Epidermal melanocyte (primary cell): Measurements from ENCODE around the gene EML5.
"Not testable (repeated sequence)": the region's sequence is repeated elsewhere in the genome, so short reads cannot be mapped to it uniquely, and the experiment has no call there.

Experiments used
- DNase-seq: peaks from one replicate; pipeline ENCODE4 v3.0.0; 2011; ENCODE audit warnings: low spot score; ENCODE audit not compliant: insufficient read length

The EML5 gene

DNA sequence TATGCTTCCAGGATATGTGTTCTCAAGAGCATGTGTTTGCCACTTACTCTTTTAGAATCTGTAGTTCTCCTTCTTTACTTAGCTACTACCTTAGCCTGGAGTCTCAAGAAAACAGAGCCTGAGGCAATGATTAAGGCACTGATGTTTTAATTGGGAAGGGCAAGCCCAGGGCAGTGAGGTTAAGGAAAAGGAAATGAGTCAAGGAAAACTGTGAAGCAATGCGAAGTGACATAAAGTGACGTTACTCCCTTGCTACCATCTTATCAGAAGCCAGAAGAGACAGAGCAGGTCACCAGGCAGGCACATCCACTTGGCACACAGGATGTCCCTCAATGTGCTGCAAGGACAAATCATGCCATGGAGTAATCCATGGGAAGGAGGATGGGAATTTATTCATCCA is 11.3 kb upstream of the EML5 start:
- DNase-seq: no peak

- no peak for DNase-seq
Observed at GRCh38 chr14:88802596-88802995, 9.8 kb upstream of the EML5 start.

- no peak for DNase-seq
Observed at GRCh38 chr14:88799522-88799921, 6.8 kb upstream of the EML5 start.

- no peak for DNase-seq
Observed at GRCh38 chr14:88798156-88798555, 5.4 kb upstream of the EML5 start.

DNA sequence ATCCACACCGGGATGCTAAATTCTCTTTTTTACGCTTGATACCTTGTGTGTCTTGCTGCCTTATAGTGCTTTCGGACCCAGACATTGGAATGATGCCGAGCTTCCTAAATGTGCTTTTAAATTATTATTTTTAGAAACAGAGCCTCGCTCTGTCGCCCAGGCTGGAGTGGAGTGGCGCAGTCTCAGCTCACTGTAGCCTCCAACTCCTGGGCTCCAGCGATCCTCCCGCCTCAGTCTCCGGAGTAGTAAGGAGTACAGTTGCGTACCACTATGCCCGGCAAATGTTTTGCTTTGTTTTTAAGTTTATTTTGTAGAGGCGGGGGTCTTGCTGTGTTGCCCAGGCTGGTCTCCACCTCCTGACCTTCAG is 489 bp upstream of the EML5 start:
- DNase-seq: no peak

DNA sequence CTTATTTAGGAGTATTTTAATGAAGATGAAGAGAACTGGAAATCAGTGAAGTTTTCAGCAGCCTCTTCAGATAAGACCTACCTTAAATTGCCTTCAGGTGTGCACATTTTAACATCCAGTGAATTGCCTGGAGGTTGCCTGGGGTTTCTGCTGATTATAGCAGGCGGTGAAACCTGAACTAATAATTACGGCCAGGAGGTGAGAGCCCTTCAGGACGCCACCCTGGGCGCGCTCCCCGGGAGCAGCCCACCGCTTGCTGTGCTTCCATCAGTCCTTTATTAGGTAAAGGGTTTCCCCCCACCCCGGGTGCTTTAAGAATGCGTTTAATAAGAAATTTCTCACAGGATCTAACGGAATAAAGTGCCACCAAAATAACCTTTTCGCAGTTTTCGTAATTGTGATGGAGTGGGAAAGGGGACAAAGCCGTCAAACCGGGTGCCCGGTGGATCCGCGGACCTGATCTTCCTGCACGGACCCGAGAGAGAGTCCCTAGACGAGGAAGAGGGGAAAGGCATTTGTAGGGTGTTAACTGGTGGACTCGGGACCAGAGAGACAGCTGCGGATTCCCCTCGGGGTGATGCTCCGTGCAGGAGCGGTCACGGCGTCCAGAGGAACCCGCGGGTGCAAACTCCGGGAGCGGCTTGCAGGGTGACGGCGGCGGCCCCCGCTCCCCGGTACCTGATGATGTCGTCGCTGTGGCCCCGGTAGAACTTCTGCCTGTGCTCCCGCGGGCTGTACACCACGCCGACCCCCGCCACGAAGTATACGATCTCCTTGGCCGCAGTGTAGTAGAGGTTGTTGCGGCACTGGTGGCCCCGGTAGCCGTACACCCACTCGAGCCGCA is 902 bp downstream of the EML5 start:
- DNase-seq: no peak

GRCh38 chr14:88791252-88791621 is 1.5 kb downstream of the EML5 start:
- DNase-seq: no peak

DNA sequence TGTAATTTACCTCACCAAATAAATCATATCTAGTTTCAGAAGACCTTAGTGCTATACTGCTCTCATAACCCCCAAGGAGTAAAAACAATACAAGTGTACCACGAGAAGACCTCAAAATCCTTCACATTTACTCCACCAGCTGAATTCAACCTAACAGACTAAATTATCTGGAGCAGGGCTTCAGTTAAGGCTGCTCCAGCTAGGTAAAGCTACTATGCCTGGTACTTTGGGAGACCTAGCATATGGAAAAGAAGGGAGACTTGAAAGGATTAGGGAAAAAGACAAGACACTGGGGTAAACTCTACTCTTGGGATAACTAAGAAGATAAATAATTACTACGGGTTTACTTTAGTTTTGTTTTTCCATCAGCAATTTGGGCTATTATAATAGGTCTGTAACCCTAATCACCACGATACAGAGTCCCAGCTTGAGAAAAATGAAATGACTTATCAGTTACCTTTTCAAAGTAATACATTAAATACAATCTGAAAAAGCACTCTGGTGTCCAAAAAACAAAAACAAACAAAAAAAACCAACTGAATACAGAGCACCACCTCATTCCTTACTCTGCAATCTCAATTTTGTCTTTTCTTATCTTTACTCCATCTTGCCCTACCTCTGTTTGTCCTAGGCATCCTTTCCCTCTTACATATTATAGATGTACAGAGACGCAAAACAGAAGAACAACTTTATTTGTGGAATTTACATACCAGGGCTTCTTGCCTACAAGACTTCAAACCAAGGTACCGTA is 2.1 kb downstream of the EML5 start:
- DNase-seq: no peak

GRCh38 chr14:88789573-88789972 is 3.2 kb downstream of the EML5 start:
- not testable (repeated sequence) for DNase-seq

DNA sequence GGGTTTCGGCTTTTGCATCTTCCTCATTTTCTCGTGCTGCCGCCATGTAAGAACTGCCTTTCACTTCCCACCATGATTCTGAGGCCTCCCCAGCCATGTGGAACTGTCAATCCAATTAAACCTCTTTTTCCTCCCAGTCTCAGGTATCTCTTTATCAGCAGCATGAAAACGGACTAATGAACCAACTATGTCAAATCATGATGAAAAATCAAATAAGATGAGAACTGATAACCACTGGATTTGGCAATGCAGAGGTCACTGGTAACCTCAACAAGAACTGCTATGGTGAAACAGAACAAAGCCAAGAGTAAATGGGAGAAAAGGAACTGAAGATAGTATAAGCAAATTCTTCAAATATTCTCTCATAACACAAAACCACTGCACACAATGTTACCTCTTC is 6.0 kb downstream of the EML5 start:
- no peak for DNase-seq

GRCh38 chr14:88785911-88786310 is 6.8 kb downstream of the EML5 start:
- no peak for DNase-seq

- DNase-seq: no peak
Observed at GRCh38 chr14:88775532-88775931, 17.2 kb downstream of the EML5 start.

DNA sequence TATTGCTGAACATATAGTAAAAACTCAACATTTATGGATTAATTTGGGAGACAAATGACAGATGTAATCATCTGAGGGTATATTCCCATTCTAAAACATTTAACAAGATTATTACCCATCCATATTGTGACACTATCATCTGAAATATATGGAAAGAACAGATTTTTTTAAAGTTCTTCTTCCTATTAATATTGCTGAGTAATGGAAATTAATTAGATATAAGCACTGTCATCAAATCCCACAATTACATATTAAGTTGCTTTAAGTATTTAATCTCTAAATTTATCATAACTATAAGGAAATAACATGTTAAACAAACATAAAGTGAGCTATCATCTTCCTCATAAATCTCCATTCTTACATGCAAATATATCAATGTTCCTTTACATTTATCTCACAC is 22.0 kb downstream of the EML5 start:
- no peak for DNase-seq

- DNase-seq: no peak
Observed at GRCh38 chr14:88765130-88765529, 27.6 kb downstream of the EML5 start.

DNA sequence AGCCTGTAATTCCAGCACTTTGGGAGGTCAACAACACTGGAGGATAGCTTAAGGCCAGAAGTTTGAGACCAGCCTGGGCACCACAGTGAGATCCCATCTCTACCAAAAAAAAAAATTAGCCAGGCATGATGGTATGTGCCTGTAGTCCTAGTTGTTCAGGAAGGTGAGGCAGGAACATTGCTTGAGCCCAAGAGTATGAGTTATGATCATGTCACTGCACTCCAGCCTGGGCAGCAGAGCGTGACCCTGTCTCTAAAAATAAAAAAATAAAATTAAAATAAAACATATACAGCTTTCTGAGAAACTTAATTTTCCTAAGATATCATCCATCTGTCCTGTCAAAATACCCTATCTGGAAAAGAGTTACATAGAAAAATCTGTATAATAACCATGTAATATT is 38.9 kb downstream of the EML5 start:
- no peak for DNase-seq

DNA sequence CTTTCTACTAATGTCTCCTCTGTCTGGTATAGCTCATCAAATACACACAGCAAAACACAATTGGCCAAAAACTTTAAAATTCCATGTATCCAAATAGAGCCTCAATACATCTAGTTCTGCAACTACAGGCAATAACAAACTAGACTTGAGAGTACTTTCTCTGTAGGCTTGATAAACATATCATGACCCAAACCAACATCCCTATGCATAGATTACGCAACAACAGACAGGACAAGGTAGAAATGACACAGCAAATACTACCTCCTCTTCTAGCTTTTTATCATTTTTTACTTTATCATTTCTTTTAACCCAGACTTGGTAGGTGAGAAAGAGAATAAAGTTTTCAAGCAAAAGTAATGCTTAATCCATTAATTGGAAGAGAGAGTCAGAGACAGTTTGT is 41.8 kb downstream of the EML5 start:
- no peak for DNase-seq

DNA sequence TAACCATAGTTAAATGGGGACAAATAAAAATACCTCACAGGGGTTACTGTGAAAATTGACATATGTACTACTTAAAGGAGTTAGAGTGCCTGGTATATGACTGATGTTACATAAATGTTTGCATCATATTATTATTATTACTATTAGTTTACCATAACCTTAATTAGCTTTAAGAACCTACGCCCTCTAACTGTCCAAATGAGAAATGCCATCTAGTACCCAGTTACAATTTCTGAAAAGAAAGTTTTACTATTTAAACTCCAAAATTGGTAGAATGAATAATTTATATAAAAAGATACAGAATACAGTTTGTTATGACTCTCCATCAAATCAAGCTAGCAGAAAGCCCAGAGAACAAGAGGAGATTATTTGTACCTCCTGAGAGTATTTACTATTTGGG is 42.3 kb downstream of the EML5 start:
- no peak for DNase-seq

- no peak for DNase-seq
Observed at GRCh38 chr14:88749139-88749538, 43.6 kb downstream of the EML5 start.

DNA sequence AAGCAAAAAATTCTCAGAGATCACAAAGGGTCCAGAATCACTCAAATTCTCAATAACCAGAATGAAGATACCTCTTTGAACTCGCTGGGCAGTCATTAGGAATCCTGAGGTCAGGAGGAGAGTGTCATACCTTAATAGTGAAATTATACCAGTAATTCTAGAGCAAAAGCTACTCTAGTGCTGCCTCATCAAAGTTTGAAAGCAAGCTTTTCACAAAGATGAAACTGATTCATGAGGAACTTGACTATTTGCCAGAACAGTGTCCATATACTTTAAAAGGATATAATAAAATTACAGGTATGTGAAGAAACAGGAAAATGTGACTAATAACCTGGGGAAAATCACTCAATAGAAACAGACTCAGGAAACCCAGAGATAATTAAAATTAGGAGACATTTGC is 44.5 kb downstream of the EML5 start:
- DNase-seq: no peak

DNA sequence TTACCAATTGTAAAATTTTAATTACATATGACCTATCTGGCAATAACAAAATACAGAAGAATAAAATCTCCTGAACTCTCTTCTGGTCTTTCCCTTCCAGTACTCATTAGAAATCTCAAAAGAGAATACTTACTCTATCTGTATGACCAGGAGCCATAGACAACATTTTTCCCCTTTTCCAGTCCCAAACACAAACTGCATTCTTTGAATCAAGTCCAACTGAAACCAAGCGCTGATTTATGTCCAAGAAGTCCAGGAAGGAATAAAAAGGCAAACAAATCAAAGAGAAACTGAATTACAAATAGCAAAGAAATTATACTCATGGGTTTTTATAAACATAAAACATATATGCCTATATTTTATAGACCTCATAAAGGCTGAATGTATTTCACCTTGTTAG is 46.7 kb downstream of the EML5 start:
- DNase-seq: no peak

- no peak for DNase-seq
Observed at GRCh38 chr14:88737245-88737644, 55.5 kb downstream of the EML5 start.

DNA sequence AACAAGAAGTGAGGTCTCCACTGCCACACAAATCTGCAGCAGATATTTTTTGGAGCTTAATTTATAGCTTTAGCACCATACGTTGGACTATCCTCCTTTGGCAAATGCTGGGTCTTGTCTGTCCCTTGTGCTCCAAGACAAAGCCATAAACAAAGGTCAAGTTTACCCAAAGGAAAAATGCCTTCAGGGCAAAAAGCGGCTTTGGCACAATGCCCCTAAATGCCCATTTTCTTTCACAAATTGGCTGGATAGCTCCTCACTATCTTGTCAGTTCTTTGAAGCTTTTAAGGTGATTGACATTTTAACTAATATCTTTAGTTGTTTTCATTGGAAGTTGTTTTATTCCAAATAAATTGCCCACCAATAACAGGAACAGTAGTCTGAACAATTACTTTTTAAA is 59.6 kb downstream of the EML5 start:
- no peak for DNase-seq

GRCh38 chr14:88729159-88729558 is 63.6 kb downstream of the EML5 start:
- no peak for DNase-seq
